ENCODE data around the gene PER1. TPM values are rescaled to one million over a fixed set of nuclear protein-coding genes. Genes with fewer than 3 reads are reported as not detected.

The PER1 gene
- total RNA-seq, 1 experiment from 2014 or later, result 36.5 TPM

- no CpG with 5 or more reads among the region's 67 CpGs for WGBS (ENCODE audit: extremely low coverage, insufficient read length, low lambda C conversion rate)
- no peak overlapping the region for H3K4ac ChIP-seq (ENCODE audit: low read depth, low read length)
- no peak overlapping the region for H2BK5ac ChIP-seq (ENCODE audit: insufficient read length, low read length)
- H3K27me3 ChIP-seq (ENCODE audit: insufficient read depth, low read length), result peaks cover 2% of the 10 kb centered on the region; the same call in 1 of the 2 replicates
- H3K23ac ChIP-seq (ENCODE audit: insufficient read length, low read depth, low read length), result no peak overlapping the region
- no peak overlapping the region for H3K4me3 Mint-ChIP-seq
- no peaks in the 10 kb centered on the region for H3K79me2 ChIP-seq (ENCODE audit: insufficient read depth, low read length)
- H2AK5ac ChIP-seq (ENCODE audit: insufficient read length, low read length), result no peak overlapping the region
- H3K27me3 Mint-ChIP-seq (ENCODE audit: low read depth), result peaks cover 8% of the 10 kb centered on the region
- H3K9ac ChIP-seq (ENCODE audit: extremely low read depth, insufficient read length, low read length), result peak overlapping the region; percentile 60
- H3K4me2 ChIP-seq (ENCODE audit: insufficient read depth, insufficient read length, low read length), result peak overlapping the region; percentile 99
- H3K56ac ChIP-seq (ENCODE audit: insufficient read length, low read depth, low read length), result no peak overlapping the region
- H3K9me3 ChIP-seq (ENCODE audit: control insufficient read depth, low read depth, low read length), result no peaks in the 10 kb centered on the region
- peaks cover 8% of the 10 kb centered on the region in 2 experiments for H3K4me1 Mint-ChIP-seq
- H2BK120ac ChIP-seq (ENCODE audit: low read depth, low read length, poor library complexity, severe bottlenecking), result no peak overlapping the region
- no peak overlapping the region for H3K27ac ChIP-seq (ENCODE audit: insufficient read length, low read depth, low read length)
- H2AFZ ChIP-seq (ENCODE audit: low read length), result no peak overlapping the region
- no peak for DNase-seq
- H4K91ac ChIP-seq (ENCODE audit: insufficient read length, low read depth, low read length), result no peak overlapping the region
- no peak overlapping the region for H3K27ac Mint-ChIP-seq
- H3K4me1 ChIP-seq (ENCODE audit: insufficient read depth, low read length), result peaks cover 9% of the 10 kb centered on the region; the same call in 1 of the 2 replicates
- no peak overlapping the region for H2BK12ac ChIP-seq (ENCODE audit: insufficient read length, low read depth, low read length)
- no peak for TF ChIP-seq CTCF (conservative IDR thresholded peaks at IDR 0.05)
- peaks cover 17% of the 10 kb centered on the region for H3K23me2 ChIP-seq (ENCODE audit: insufficient read length, low read depth, low read length, poor library complexity, severe bottlenecking)
- no peak overlapping the region for H4K8ac ChIP-seq (replicated peaks; ENCODE audit: insufficient read length, low read depth, low read length)
- no peak overlapping the region for H4K5ac ChIP-seq (ENCODE audit: insufficient read length, low read depth, low read length)
- no peak overlapping the region for H2BK20ac ChIP-seq (ENCODE audit: low read depth, low read length, poor library complexity, severe bottlenecking)
- H4K20me1 ChIP-seq (ENCODE audit: control insufficient read depth, insufficient read depth, insufficient read length), result peaks cover 3% of the 10 kb centered on the region
- no peak overlapping the region for H2BK15ac ChIP-seq (ENCODE audit: low read depth, low read length)
- H3K36me3 Mint-ChIP-seq (ENCODE audit: insufficient read depth in 1 of 3, low read depth in 3 of 3), result no peaks in the 10 kb centered on the region
- H3K14ac ChIP-seq (ENCODE audit: insufficient read depth, low read length), result no peak overlapping the region; the same call in 1 of the 2 replicates
- no peaks in the 10 kb centered on the region for H3K9me3 Mint-ChIP-seq
- H3T11ph ChIP-seq (ENCODE audit: low read length), result no peak overlapping the region
- H3K18ac ChIP-seq (ENCODE audit: insufficient read length, low read depth, low read length), result no peak overlapping the region
- H3K79me1 ChIP-seq (ENCODE audit: insufficient read depth, low read depth, low read length, poor library complexity, severe bottlenecking), result no peaks in the 10 kb centered on the region
These were observed 37.0 kb upstream of the PER1 start for GRCh38 chr17:8189041-8189710.
